ENCODE data around the gene HOXA10. TPM values are rescaled to one million over a fixed set of nuclear protein-coding genes. Genes with fewer than 3 reads are reported as not detected.

Gene HOXA10
- total RNA-seq, 1 experiment from 2014 or later = not detected

DNA sequence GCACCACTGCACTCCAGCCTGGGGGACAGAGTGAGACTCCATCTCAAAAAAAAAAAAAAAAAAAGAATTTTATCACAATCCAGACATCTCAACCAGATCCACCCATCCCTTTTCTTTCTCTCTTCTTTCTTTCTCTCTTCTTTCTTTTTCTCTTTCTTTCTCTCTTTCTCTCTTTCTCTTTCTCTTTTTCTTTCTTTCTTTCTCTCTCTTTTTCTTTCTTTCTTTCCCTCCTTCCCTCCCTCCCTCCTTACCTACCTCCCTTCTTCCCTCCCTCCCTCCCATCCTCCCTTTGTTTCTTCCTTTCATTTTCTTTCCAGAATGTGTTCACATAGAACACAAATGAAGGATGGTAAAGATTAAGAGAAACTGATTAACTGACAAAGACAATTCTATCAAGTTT, 43.8 kb upstream of the HOXA10 start:
- H3K27me3 ChIP-seq (ENCODE audit: insufficient read depth, low read length) = peaks cover 82% of the 10 kb centered on the region
- peaks cover 98% of the 10 kb centered on the region for H3K27me3 Mint-ChIP-seq (ENCODE audit: low read depth)

More for the DNA sequence above, 43.8 kb upstream of the HOXA10 start:
- no peak for DNase-seq
- no peak overlapping the region for H3K4ac ChIP-seq (ENCODE audit: low read depth, low read length)
- no peak overlapping the region for H3K14ac ChIP-seq (ENCODE audit: insufficient read depth, low read length)
- H3K79me1 ChIP-seq (ENCODE audit: insufficient read depth, low read depth, low read length, poor library complexity, severe bottlenecking) = no peaks in the 10 kb centered on the region
- no peak overlapping the region for H2BK15ac ChIP-seq (ENCODE audit: low read depth, low read length)
- H2AK5ac ChIP-seq (ENCODE audit: insufficient read length, low read length) = no peak overlapping the region
- no peaks in the 10 kb centered on the region; the same call in none of the 2 replicates for H3K4me1 ChIP-seq (ENCODE audit: insufficient read depth, low read length)
- no peak overlapping the region for H3T11ph ChIP-seq (ENCODE audit: low read length)
- H2BK120ac ChIP-seq (ENCODE audit: low read depth, low read length, poor library complexity, severe bottlenecking) = no peak overlapping the region
- H2BK20ac ChIP-seq (ENCODE audit: low read depth, low read length, poor library complexity, severe bottlenecking) = no peak overlapping the region
- H2AFZ ChIP-seq (ENCODE audit: low read length) = no peak overlapping the region
- Mint-ChIP-seq H3K36me3 (ENCODE audit: insufficient read depth in 1 of 3, low read depth in 3 of 3) (no peaks in the 10 kb centered on the region), H3K9me3 (no peaks in the 10 kb centered on the region; a peak in 2 of 5 replicates), H3K4me1 (peaks cover 19 to 27% of the 10 kb centered on the region in 2 experiments), H3K27ac (no peak overlapping the region), H3K4me3 (no peak overlapping the region)
- H4K91ac ChIP-seq (ENCODE audit: insufficient read length, low read depth, low read length) = no peak overlapping the region
- no peak overlapping the region for H3K18ac ChIP-seq (ENCODE audit: insufficient read length, low read depth, low read length)
- H4K20me1 ChIP-seq (ENCODE audit: control insufficient read depth, insufficient read depth, insufficient read length) = no peaks in the 10 kb centered on the region
- TF ChIP-seq, protein P1, sequence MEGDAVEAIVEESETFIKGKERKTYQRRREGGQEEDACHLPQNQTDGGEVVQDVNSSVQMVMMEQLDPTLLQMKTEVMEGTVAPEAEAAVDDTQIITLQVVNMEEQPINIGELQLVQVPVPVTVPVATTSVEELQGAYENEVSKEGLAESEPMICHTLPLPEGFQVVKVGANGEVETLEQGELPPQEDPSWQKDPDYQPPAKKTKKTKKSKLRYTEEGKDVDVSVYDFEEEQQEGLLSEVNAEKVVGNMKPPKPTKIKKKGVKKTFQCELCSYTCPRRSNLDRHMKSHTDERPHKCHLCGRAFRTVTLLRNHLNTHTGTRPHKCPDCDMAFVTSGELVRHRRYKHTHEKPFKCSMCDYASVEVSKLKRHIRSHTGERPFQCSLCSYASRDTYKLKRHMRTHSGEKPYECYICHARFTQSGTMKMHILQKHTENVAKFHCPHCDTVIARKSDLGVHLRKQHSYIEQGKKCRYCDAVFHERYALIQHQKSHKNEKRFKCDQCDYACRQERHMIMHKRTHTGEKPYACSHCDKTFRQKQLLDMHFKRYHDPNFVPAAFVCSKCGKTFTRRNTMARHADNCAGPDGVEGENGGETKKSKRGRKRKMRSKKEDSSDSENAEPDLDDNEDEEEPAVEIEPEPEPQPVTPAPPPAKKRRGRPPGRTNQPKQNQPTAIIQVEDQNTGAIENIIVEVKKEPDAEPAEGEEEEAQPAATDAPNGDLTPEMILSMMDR (conservative IDR thresholded peaks at IDR 0.05) = no peak
- no peak overlapping the region for H4K8ac ChIP-seq (replicated peaks; ENCODE audit: insufficient read length, low read depth, low read length)
- H3K9me3 ChIP-seq (ENCODE audit: control insufficient read depth, low read depth, low read length) = no peaks in the 10 kb centered on the region
- H2BK5ac ChIP-seq (ENCODE audit: insufficient read length, low read length) = no peak overlapping the region
- no peak overlapping the region for H3K56ac ChIP-seq (ENCODE audit: insufficient read length, low read depth, low read length)
- H3K23ac ChIP-seq (ENCODE audit: insufficient read length, low read depth, low read length) = no peak overlapping the region
- H2BK12ac ChIP-seq (ENCODE audit: insufficient read length, low read depth, low read length) = no peak overlapping the region
- H3K4me2 ChIP-seq (ENCODE audit: insufficient read depth, insufficient read length, low read length) = no peak overlapping the region
- no peaks in the 10 kb centered on the region for H3K79me2 ChIP-seq (ENCODE audit: insufficient read depth, low read length)
- no peak overlapping the region for H4K5ac ChIP-seq (ENCODE audit: insufficient read length, low read depth, low read length)
- H3K23me2 ChIP-seq (ENCODE audit: insufficient read length, low read depth, low read length, poor library complexity, severe bottlenecking) = peaks cover 8% of the 10 kb centered on the region
- H3K27ac ChIP-seq (ENCODE audit: insufficient read length, low read depth, low read length) = no peak overlapping the region
- no peak overlapping the region for H3K9ac ChIP-seq (ENCODE audit: extremely low read depth, insufficient read length, low read length)
